HG03039 (cell line): ENCODE measurements around the gene HSCB.
A peak's percentile ranks its signal among the peaks of the same experiment; 100 is the strongest.
"Not testable (repeated sequence)": the region's sequence is repeated elsewhere in the genome, so short reads cannot be mapped to it uniquely, and the experiment has no call there.

ENCODE experiments used
- ATAC-seq: cut with Tn5 transposase; IDR thresholded peaks from one replicate; pipeline ENCODE4 v1.9.1; 2021; ENCODE audit warnings: mild to moderate bottlenecking, moderate library complexity; ENCODE audit not compliant: unreplicated experiment

Gene HSCB

GRCh38 chr22:28788601-28789000 is 46.8 kb downstream of the HSCB start:
- no peak for ATAC-seq

- no peak for ATAC-seq
Measured at GRCh38 chr22:28791124-28791523, 49.3 kb downstream of the HSCB start.

DNA sequence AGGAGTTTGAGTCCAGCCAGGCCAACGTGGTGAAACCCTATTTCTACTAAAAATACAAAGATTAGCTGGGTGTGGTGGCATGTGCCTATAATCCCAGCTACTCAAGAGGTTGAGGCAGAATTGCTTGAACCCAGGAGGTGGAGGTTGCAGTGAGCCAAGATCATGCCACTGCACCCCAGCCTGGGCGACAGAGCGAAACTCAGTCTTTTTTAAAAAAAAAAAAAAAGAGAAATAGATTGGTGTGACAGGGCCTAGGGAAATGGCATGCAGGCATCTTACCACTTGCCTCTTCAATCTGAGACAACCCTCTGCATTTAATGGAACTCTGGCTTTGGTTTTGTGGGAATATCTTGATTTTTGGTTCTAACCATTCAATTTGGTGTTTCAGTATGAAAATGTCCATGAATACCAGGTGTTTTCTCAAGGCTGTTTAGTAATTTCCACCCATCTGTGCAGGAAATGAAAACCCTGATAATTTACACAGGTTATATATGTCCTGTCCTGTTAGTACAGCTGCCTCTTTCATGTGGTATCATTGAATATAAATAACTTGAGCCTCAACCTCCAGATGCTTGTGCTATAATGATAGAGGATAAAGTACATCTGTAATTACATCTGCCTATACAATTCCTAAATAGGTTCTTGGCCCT is 50.1 kb downstream of the HSCB start:
- no peak for ATAC-seq

DNA sequence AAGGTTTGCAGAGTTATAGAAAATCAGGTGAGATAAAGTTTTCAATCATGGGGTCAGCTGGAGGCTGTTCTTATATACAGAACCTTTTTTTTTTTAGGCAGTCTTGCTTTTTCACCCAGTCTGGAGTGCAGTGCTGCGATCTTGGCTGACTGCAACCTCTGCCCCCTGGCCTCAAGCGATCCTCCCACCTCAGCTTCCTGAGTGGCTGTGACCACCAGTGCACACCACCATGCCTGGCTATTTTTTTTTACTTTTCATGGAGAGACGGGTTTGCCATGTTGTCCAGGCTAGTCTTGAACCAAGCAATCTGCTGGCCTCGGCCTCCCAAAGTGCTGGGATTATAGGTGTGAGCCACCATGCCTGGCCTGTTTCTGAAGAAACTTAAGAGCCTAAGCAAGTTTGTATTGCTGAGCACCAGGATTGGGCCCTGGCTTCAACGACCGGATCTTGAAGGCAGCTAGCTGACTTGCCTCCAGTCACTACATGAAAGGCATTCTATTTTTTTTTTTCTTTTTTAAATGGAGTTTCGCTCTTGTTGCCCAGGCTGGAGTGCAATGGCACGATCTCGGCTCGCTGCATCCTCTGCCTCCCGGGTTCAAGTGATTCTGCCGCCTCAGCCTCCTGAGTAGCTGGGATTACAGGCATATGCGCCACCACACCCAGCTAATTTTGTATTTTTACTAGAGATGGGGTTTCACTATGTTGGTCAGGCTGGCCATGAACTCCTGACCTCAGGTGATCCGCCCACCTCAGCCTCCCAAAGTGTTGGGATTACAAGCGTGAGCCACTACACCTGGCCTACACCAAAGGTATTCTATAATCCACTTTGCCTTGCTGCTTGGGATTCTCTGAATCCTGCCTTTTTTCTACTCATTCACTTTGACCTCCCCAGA is 50.9 kb downstream of the HSCB start:
- ATAC-seq, result no peak

GRCh38 chr22:28793976-28794584 is 52.2 kb downstream of the HSCB start:
- ATAC-seq, result no peak

- no peak for ATAC-seq
Measured at GRCh38 chr22:28795071-28795693, 53.3 kb downstream of the HSCB start.

DNA sequence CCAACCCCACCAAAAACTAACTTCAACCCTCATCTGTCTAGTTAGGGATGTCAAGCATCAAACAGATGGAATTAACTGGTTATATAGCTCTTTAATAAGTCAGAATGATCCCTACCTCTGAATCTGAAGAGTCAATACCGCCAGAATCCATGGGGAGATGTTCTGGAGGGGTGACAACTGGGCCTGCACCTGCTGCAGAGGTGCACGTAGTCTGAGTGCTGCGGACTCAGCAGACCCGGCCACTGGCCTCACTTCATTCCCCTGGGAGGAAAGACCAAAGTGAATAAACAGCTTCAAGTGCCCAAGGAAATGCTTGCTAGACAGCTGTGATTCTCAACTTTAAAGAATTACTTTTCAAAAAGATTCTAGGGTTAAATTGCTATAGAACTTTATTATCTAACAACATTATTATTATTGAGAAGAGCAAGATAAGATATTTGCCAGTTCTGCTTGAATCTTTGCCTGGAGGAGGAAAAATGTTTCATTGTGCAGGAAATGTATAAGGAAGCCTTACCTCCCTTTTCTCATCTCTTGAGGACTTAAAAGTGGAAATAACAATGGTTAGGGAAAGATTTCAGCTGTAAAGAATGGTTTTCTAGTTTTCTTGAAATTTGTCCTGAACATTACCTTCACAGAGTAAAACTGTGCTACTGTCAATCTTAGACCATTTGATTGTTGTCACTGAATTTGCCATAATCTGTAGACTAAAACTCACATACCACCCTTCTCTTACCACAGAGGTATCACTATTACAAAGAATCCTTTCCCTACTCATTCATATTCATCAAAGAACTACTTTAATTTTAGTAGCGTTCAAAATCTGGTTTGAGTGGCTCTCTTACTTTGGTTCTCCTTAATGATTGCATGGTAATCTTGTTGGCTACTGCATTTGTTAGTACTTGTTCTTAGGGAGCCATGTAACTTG is 54.4 kb downstream of the HSCB start:
- ATAC-seq, result no peak

DNA sequence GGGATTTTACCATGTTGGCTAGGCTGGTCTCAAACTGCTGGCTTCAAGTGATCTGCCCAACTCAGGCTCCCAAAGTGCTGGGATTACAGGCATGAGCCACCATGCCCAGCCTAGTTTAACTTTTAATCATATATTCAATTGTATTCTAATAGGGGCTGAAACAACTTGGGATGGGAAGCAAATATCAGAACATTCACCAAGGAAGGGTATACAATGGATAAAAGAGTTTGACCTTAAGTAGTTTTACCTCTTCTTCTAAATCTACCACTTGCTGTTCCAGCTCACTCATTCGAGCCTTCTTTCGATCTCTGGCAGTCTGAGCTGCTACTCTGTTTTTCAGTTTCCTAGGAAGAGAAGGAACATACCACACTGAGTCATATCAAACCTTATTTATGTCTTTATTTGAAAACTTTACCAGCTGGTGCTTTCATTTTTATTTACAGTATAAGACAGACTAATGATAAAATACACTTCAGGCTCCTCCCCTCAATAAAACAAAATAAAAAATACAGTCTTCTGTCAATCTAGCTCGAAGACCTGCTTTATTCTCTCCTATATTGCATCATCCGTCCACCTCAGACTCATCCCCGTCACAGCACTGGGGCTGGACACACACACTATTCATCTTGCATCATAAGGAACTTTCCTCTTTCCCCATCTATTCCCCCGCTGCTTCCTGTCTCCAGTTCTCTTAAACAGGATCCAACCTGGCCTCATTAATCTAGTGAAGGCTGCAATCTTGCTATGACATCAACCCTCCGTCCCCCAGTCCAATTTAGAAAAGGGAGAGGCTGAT is 57.2 kb downstream of the HSCB start:
- no peak for ATAC-seq

DNA sequence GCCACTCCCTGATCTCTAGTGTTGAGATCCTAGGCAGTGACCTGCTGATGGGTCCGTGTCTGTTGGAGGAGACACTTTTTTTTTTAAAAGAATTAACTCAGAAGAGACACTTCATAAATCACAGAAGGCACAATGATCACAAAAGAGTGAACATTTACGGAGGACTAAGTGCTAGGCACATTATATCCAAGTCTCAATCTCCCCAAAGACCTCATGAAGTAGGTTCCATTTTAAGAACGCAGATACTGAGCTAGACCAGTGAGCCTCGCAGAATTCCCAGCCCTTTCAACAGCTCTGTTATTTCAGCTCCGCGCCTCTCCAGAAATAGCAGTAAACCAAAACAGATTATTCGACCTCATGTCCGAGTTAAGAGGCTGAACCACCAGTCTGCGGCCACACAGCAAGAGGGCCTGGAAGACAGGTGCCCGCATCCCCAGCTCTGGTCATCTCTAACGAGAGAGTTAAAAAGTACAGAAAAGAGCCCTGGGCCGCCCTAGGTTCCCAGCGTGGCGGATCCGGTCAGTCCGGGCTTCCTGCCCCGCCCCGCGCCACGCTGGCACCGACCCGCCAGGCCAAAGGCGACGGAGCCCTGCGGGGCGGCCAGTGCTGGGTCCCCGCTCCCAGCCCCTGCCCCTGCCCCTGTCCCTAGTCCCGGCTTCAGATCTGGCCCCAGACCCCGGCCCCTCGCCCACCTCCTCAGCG is 57.9 kb downstream of the HSCB start:
- ATAC-seq, result peak; percentile 19

DNA sequence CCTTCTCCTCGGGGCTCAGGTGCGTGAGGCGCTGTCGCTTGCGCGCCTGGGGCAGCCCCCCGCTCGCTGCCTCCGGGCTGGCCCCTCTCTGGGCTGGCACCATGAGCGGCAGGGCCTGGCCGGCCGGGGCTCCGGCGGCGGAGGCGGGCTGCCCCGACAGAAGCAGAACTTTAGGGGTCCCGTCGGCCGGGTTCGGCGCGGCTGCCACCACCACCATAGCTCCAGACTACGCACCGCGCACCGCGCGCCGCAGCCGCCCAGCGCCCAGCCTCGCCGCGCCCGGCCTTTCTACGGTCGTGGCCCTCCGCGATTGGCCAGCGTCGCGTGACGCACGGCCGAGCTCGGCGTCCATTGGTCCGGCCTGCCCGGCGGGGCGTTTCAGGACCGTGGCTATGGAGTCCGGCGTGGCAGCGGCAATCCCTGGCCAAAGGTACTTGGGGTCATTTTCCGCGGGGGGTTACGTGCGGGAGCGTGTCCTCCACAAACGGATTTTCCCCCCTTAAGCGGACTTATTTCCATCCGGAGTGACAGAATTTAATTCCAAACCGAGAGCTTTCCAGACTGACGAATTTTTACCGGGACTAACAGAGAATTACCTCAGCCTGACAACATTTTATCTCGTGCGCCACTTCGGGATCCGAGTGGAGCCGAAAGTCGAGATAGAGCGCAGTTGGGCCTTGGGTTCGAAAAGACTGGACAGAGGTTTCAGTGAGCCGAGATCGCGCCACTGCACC is 58.6 kb downstream of the HSCB start, which contains the start of gene XBP1:
XBP1 (minus strand) TSS at position 262 of the 734 bp plus-strand sequence.
- peak; percentile 88 for ATAC-seq

- ATAC-seq, result no peak
Measured at GRCh38 chr22:28801845-28802594, 60.2 kb downstream of the HSCB start.

GRCh38 chr22:28802595-28803123 is 60.8 kb downstream of the HSCB start:
- ATAC-seq, result no peak

GRCh38 chr22:28805426-28805825 is 63.6 kb downstream of the HSCB start:
- ATAC-seq, result not testable (repeated sequence)
